Measurements from ENCODE around the gene ADAMTS16.

- no peak for TF ChIP-seq CSRNP3 (CRISPR knock-in tag; IDR thresholded peaks at IDR 0.05)
- no peak for TF ChIP-seq POU6F1 (CRISPR knock-in tag; IDR thresholded peaks at IDR 0.05; ENCODE audit: borderline replicate concordance, low read depth)
- no peak for TF ChIP-seq ZFP30 (CRISPR knock-in tag; IDR thresholded peaks at IDR 0.05)
- no peak for TF ChIP-seq ZFP3 (CRISPR knock-in tag; IDR thresholded peaks at IDR 0.05)
- TF ChIP-seq ZC3H10 (CRISPR knock-in tag; IDR thresholded peaks at IDR 0.05) = no peak
- TF ChIP-seq PATZ1 (CRISPR knock-in tag; IDR thresholded peaks at IDR 0.05; ENCODE audit: borderline replicate concordance) = no peak
- TF ChIP-seq RARB (CRISPR knock-in tag; IDR thresholded peaks at IDR 0.05) = no peak
Measured at GRCh38 chr5:5155617-5156016, 15.5 kb downstream of the ADAMTS16 start.

All from SK-N-SH treated with all-trans-retinoic acid at 6 μM for 48 hours (cell line).